GM19324 (cell line): ENCODE results near the gene GRM8.
"Not testable (repeated sequence)": the region's sequence is repeated elsewhere in the genome, so short reads cannot be mapped to it uniquely, and the experiment has no call there.

Experiments
- ATAC-seq: cut with Tn5 transposase; IDR thresholded peaks from one replicate; pipeline ENCODE4 v1.9.1; 2021; ENCODE audit warnings: mild to moderate bottlenecking, moderate library complexity; ENCODE audit not compliant: unreplicated experiment, low FRiP score

The GRM8 gene

DNA sequence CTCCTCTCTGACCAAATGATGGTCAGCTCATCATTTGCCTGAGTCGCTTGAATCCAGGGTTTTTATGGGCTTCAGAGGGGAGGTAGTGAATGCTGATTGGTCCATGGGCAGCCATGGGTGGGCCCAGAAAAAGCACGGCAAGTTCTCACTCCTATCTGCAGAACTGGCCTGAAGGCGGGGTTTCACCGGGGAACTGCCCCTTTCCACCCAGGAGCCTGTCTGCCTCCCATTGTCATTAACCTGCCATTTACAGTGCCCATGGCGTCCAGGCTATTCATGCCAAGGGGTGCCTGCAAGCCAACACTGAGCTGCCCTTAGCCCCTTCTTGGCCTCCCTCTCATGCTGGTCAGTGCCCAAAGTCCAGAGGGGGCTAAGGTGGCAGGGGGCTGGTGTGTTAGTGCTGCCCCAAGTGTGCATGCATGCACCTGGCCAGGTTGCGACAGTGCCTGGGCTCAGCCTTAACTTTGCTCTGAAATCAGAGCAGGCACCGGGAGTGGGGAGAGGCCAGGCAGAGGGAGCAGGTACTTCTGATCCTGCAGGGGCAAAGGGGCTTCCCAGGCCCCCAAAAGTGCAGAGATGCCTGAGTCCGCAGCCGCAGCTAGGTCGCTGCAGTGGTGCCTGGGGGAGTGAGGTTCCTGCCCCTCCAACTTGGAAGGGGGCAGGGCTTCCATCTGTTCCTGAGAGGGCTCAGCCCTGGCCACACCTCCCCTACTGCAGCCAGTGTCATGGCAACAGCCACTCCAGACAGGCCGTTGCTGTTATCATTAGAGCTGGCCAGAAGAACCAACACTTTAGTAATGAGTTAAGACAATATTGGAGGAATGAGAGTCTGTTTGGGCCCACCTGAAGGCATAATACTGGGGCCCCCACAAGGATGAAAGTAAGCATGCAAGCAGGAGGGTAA lies 561.6 kb downstream of the GRM8 start:
- no peak for ATAC-seq

DNA sequence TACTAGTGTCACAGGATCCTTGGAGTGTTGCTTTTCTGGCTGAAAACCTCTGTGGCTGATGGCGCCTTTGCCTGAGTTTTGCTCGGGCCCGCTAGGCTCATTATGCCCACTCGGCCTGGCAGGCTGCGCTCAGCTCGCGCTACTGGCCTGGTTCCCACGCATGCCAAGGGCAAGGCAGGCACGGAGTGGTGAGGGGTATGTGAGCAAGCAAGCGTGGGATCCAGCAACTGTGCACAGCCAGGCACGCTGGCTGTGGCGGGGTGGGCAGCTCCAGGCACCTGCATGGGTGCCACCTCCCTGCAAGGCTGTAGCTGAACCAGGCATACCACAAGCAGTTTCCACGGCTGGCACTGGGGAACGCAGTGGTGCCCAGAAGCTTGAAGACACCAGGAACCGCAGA lies 562.6 kb downstream of the GRM8 start:
- ATAC-seq, result no peak

DNA sequence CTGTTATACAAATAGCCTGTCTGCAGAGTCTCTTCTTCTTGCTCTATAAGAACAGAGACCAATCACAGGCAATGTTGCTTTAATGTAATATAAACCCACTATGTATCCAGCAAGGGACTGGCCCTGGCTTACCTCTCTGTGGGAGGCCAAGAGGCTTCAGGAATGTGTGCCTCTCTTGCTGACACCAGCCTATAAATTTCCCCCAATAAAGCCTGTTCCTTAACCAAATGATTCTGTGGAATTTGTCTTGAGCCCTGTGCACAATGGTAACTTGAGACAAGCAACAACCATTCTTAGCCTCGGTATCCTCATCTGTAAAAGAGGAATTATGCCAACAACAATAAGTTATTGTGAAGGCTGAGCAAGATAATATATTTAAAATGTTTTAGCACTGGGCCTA lies 563.7 kb downstream of the GRM8 start:
- ATAC-seq, result no peak

DNA sequence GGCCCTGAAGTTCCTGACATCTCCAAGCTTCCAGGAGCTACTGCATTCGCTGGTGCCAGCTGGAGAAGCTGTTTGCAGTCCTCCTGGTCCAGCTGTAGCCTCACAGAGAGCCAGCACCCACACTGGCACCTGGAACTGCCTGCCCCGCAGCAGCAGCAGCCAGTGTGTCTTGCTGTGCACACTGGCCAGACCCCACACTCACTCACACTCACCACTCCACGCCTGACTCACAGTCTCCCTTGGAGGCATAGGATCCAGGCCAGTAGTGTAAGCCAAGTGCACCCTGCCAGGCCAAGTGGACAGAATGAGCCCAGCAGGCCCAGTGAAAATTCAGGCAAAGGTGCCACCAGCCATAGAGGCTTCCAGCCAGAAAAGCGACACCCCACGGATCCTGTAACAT lies 566.3 kb downstream of the GRM8 start:
- no peak for ATAC-seq

DNA sequence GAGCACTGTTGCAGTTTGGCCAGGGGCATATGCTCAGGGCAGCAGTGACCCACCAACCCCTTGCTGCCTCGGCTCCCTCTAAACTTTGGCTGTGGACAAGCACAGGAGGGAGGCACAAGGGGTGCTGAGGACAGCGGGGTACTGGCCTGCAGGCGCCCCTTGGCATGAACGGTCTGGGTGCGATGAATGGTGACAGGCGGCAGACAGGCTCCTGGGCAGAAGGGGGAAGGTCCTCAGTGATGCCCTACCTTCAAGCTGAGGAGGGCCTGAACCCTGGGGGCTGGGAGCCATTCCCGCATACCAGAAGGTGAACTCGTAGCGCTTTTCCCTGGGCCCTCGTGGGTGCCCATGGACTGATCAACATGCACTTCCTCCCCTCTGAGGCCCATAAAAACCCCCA lies 567.1 kb downstream of the GRM8 start:
- ATAC-seq, result no peak

DNA sequence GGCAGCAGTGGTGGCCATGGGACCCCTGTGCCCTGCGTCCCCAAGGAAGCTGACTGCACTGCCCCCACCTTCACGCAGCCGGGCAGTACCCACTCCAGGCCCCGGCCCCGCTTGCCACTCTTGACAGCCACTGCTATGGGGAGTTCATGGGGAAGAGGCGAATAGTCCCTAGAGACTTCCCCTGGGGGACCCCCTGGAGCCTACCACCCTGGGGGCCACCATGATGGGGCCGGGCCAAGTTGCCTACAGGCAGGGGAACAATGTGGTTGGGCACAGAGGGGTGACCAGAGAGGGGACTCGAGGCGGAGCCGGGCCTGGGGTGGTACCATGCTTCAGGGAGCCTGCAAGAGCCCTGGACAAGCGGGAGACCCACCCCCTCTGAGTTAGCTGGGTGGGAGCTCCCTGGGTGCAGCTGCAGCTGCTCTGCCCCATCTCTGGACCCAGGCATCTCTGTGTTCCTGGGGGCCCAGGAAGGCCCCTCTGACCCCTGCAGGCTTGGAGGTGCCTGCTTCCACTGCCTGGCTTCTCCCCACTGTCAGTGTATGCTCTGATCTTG lies 567.6 kb downstream of the GRM8 start:
- no peak for ATAC-seq

DNA sequence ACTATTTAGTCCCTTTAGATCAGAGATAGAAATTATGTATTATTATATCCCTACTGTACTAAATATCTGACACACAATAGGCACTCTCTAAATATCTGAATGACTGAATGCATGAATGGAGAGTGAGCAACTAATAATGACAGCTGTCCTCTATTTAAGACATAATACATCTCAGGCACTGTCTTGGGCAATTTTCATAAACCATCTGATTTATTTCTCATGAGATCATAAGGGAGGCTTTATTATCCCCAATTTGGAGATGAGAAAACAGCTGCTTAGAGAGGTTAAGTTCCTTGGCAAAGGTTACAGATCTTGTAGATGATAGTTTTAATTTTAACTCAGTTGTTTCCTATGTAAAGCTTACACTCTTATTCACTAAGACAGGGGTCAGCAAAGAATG lies 570.6 kb downstream of the GRM8 start:
- no peak for ATAC-seq

DNA sequence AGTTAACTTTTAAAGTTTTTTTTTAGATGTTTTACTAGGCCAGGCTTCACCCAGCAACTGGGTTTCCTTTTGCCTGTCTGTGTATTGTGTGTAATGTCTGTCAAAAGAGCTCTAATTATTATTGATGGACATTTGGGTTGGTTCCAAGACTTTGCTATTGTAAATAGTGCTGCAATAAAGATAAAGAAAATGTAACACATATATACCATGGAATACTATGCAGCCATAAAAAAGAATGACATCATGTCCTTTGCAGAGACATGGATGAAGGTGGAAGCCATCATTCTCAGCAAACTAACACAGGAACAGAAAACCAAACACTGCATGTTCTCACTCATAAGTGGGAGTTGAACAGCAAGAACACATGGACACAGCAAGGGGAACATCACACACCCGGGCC lies 584.0 kb downstream of the GRM8 start:
- ATAC-seq, result not testable (repeated sequence)

DNA sequence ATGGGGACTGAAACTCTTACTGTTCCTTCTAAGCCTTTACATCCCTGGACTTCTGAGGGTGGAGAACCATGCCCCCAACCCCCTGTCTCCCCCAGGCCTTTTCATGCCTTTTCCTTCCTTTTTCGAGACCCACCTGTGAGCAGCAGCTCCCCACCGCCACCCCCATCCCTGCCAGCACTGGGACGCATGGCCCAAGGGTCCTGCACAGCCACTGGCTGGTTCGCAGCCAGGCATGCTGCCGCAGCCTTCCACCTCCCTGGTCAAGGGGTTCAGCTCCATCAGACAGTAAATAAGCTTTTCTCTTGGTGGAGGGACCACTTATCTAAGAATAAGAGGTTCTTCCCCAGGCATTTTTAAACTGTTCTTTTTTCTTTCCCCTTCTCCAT lies 584.4 kb downstream of the GRM8 start:
- no peak for ATAC-seq

DNA sequence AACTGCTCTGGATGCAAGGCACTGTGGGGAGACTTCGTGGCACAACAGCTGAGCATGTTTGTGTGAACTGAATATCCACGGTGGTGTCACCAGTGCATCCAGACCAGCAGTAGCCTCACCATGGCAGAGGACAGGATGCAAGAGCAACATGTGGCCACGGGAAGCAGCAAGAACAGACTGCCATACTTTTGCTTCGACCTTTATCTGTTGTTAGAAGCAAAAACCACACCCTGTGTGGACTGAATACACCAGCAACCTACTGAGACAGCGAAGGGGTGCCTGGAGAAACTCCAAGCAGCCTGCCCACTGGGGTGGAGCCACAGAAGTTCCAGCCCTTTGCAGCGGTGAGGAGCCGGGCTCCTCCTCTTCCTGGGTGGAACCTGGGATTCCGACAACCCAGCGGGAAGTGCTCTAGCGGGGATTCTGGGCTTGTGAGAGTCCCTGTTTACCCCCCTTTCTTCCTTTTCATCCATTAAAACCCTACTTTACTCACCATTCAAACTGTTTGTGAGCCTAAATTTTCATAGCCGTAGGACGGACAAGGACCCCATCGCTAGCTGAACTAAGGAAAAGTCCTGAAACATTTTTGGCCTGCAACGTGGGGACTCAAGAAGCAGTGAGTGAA lies 584.9 kb downstream of the GRM8 start:
- ATAC-seq, result no peak

DNA sequence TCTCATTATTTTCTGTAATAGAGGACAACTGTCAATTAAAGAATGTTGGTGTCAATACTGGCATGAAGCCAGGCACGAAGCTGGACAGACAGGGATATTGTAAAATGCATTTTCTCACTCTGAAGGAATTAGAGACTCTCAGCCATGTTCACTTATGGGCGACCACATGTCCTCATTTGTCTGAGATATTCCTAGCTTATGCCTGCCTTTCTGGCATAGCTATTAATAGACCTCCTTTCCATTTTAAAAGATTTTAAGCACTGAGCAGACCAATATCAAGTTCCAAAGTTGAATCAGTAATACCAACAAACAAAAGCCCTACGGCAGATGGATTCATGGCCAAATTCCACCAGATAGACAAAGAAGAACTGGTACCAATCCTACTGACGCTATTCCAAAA lies 589.9 kb downstream of the GRM8 start:
- ATAC-seq, result no peak

DNA sequence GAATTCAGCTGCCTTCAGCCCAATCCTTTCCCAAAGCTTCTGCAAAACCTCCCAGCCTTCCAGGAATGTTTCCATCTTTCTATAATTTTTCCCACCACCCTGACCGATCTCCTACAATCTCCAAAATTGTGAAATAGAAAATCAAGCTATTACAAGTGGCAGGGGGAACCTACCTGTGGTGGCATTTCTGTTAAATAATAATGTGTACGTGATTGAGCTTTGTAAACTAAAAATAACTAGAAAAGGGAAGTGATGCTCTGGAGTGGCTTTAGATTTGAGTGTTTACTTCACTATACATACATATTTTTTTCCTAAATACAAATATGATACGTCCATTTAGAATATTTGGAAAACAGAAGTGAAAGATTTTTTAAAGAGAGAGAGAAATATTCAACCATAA lies 593.6 kb downstream of the GRM8 start:
- no peak for ATAC-seq

DNA sequence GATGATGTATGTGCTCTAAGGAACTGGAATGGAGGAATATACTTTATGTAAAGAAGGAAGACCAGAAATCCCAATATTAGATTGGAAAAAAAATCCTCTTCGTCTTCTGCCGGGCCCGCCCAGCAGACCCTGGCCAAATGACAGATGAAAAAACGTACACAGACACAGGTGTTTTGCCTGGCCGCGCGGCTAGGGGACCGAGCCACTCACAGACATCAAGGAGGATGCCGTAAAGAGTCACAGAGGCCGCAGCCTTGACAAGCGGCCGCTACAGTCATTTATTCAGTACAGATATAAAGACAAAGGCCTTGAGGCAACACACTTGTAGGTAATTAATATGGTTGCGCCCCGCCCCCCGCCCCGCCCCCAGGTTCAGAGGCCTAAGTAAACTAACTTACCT lies 594.1 kb downstream of the GRM8 start:
- ATAC-seq, result no peak

DNA sequence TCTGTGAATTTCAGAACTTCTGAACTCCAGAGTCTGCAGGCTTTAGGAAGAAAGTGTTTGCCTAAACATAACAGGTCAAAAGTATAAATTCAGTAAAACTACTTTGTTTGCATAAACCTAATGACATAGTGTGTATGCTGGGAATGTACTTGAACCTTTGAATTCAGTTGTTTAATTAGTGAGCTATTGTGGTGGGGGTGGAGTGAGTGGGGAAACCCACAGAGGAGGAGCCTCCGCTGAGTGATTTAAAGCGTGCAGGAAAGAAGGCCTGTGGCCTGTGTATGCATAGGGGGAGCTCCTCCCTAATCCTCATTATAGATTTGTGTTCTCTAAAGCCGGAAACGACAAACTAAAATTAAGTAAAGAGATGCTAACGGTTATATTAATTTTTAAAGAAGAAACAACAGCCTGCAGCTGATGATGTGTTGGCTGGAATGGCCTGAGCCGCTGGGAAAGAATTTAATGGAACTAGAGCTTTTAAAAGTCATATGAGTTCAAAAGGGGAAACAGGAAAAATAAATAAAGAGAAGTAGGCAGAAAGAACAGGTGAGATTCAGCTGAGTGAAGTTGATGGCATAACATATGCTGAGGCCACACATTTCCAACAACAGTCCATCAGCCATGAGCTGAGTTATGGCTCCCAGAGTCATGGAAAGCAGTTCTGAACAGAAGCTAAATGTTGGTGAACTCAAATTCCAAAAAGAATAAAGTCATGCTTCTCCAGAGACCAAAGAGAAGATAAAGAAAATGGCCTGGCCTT lies 595.0 kb downstream of the GRM8 start:
- peak; percentile 89 for ATAC-seq

DNA sequence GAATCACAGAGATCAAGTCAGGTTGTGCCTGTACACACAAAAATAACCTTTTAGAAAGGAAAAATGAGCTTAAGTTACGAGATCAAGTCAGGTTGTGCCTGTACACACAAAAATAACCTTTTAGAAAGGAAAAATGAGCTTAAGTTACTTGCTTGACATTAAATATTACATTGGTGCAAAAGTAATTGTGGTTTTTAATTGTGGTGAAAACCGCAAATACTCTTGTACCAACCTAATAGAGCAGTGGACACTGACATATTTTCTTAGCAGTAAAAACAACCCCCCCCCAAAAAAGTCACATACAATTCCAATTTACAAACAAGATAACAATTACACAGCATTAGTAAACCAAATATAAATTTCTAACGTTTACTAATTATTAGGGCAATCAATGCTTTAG lies 595.6 kb downstream of the GRM8 start:
- no peak for ATAC-seq

DNA sequence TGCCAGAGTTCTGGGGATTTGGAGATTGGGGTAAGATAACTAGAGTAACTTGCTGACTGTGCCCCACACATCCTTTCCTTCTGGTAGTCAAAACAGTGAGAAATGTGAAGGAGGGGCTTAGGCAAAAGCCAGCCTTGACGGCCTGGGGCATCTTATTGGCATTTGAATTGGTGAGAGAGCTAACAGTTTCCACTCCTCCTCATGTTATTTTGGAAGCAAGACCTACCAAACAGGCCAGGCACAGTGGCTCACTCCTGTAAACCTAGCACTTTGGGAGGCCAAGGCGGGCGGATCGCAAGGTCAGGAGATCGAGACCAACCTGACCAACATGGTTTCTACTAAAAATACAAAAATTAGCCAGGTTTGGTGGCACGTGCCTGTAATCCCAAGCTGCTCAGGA lies 596.6 kb downstream of the GRM8 start:
- ATAC-seq, result no peak

DNA sequence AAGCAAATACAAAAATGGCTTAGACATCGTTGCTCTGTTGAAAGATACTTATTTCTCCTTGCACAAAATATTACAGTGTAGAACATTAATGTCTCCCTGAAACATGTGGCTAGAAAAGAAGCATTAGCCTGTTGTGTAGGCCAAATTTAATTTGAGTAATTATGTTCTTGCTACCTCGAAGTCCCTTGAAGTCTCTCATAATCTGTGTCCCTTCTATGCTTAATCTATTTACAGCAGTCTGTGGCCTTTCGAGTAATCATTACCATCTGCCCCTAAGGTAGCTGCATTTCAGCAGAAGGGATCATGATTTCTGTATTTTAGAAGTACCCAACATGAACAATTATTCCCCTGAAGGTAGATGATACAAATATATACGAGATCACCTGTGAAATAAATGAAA lies 615.2 kb downstream of the GRM8 start:
- no peak for ATAC-seq

DNA sequence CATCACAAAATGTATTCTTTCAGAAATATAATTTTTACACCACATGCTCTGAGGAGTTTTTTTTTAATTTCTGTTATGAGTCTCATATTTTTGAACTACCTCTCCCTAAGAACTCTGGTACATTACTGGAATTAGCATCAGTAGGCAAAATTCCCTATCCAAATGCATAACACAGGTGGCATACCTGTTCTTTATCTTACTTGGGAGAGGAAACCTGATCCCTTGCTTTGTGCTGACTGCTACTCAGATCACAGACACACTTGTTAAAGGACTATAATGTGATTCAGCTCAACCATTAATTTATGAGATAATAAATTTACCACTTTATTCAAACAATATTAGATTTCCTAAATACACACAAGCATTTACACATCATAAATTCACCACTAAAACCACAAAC lies 617.2 kb downstream of the GRM8 start:
- ATAC-seq, result no peak

DNA sequence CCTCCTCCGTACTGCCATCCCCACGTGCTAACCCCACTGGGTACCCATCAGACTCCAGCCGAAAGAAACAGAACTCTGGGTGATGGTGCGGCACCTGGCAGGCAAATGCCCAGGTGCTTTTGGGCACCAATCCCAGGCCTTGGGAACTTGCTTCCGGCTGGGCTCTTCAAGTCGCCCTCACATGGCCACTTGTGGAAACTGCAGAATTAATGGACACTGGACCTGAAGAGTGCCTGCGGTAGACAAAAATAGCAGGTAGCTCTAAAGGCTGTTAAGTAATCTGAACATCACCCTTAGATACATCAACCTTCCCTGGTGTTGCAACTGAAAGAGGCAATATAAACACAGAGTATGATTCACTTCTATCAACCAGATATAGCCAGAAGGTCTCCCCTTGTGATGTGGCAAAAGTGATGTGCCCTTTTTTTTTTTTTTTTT lies 644.4 kb downstream of the GRM8 start:
- no peak for ATAC-seq

DNA sequence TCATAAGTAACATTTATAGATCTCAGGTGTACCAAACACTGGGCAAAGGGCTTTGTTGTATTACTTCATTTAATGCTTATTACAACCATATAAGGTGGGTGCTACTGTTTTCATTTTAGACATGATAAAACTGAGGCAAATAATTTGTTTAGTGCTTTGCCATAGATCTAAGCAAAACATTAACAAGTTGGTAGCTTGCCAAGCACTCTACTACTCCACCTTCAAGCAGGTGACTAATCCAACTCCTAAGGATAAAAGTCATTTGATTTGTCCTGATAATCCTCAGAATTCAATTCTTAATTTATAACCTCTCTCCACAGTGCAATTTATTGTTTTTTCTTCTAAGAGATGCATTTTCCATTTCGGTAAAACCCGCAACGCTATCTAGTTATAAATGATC lies 646.4 kb downstream of the GRM8 start:
- no peak for ATAC-seq

DNA sequence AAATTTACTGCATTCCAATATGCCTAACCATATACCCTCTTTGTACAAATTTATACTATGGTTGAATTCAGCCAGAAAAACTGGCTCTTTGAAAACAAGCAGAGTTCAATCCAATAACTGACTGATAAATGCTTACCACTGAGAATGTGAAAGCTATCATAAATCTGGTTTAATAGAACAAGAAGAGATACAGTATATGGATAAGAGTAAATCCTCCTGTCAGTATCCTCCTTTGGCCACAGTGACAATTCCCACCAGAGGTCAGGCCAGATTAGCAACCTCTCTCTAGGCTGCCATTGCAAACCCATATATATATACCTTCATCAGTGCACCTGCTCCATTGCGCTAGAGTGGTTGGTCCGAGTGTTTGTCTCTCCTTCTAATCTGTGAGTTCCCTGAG lies 647.2 kb downstream of the GRM8 start:
- ATAC-seq, result no peak
